Ovary (tissue), 3 donors: ENCODE data around the gene CTXN3.

Experiments used
- CTCF ChIP-seq, 3 donors: fragments of 450-650 bp in 2 of 3; fragments of 200-600 bp in 1 of 3; IDR thresholded peaks; one replicate each; pipeline versions ENCODE4 v1.5.1 to v1.8.0; 2016 to 2022; ENCODE audit warnings: antibody characterized with exemption in 3 of 3, mild to moderate bottlenecking in 1 of 3
- EP300 ChIP-seq: sonication (generic); formaldehyde crosslinking; IDR thresholded peaks from one replicate; pipeline ENCODE4 v1.6.1; 2017; ENCODE audit warnings: antibody characterized with exemption
- donor health status: DM: no; HTN: no; CAD: no.

DNA sequence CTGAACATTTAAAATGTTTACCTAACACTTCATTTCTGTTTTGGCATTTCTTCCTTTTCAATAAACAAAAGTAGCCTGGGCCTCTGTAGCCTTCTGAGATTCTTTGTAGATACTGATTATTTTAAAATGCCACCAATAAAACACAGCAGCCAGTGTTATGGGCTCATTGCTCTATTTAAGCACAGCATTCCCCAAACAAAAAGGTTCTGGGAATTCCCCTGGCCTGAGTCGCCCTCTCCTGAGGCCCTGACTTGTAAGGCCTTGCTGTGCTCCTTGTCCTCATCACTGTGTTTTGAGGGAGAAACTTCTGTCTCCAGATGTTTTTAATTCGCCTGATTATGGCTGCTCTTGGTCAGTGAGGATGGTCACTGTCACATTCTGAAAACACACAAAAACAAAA, 33.0 kb upstream of the CTXN3 start:
- TF ChIP-seq CTCF (IDR thresholded peaks at IDR 0.05): no peak
- TF ChIP-seq EP300: no peak
